Tibial nerve (tissue), 4 donors: ENCODE results near the gene TPK1. TPM values are rescaled to one million over a fixed set of nuclear protein-coding genes. Genes with fewer than 3 reads are reported as not detected.

Experiments used
- DNase-seq, 2 donors: peaks; one replicate each; pipeline ENCODE4 v3.0.0-alpha.2; 2019; ENCODE audit warnings: low spot score in 2 of 2
- H3K27ac ChIP-seq, 4 donors: fragments of 200-600 bp; sonication (generic) in 3 of 4; one replicate each; pipeline ENCODE4 v1.5.1; 2017 to 2019; ENCODE audit warnings: mild to moderate bottlenecking in 1 of 4
- H3K27me3 ChIP-seq, 2 donors: fragments of 200-600 bp; sonication (generic) in 1 of 2; one replicate each; pipeline versions ENCODE4 v1.5.1 to v1.6.0; 2017 to 2019
- H3K36me3 ChIP-seq, 3 donors: fragments of 200-600 bp; sonication (generic); one replicate each; pipeline ENCODE4 v1.5.1; 2018 to 2019
- H3K4me1 ChIP-seq, 4 donors: fragments of 200-600 bp; sonication (generic) in 3 of 4; one replicate each; pipeline ENCODE4 v1.5.1; 2017 to 2019
- H3K4me3 ChIP-seq, 4 donors: fragments of 200-600 bp; sonication (generic) in 3 of 4; one replicate each; pipeline ENCODE4 v1.5.1; 2017 to 2019; ENCODE audit warnings: mild to moderate bottlenecking in 1 of 4, moderate library complexity in 1 of 4
- H3K9me3 ChIP-seq, 4 donors: fragments of 200-600 bp; sonication (generic) in 3 of 4; one replicate each; pipeline ENCODE4 v1.5.1; 2017 to 2019
- EP300 ChIP-seq, 2 donors: sonication (generic); formaldehyde crosslinking; IDR thresholded peaks; one replicate each; pipeline ENCODE4 v1.6.1; 2017; ENCODE audit warnings: antibody characterized with exemption in 2 of 2, mild to moderate bottlenecking in 1 of 2
- POLR2A ChIP-seq, 2 donors: fragments of 450-650 bp; IDR thresholded peaks; one replicate each; pipeline ENCODE4 v1.6.1; 2017; ENCODE audit warnings: antibody characterized with exemption in 2 of 2, mild to moderate bottlenecking in 2 of 2, moderate library complexity in 2 of 2
- WGBS, 2 donors: methylation state at CpG; one replicate each; pipeline ENCODE4 v1.1.5; 2018; 5-methylcytosine and 5-hydroxymethylcytosine counted together
- total RNA-seq, 4 donors: library from RNA; depleted of rRNA; stranded (reverse); fragments of >200 nt; gene quantifications; one replicate each; pipeline ENCODE4 v1.1.0, GENCODE V29; 2016
- TF ChIP-seq, protein P1 (sequence below), 5 experiments: fragments of 200-600 bp in 3 of 5; fragments of 450-650 bp in 2 of 5; sonication (generic) in 3 of 5; IDR thresholded peaks; one replicate each; pipeline ENCODE4 v1.5.1; 2016 to 2019; ENCODE audit warnings: antibody characterized with exemption in 5 of 5, mild to moderate bottlenecking in 3 of 5, moderate library complexity in 2 of 5

Gene TPK1
- total RNA-seq, 4 donors from 2014 or later: 4.5 to 18.8 (median 8.3) TPM

- Histone ChIP-seq H3K9me3 (peaks cover 0 to 8% (median 0%) of the 10 kb centered on the region in 4 donors), H3K27me3 (no peaks in the 10 kb centered on the region), H3K27ac (no peak overlapping the region), H3K36me3 (no peaks in the 10 kb centered on the region), H3K4me3 (no peak overlapping the region), H3K4me1 (no peaks in the 10 kb centered on the region)
- no peak for DNase-seq
- TF ChIP-seq POLR2A (IDR thresholded peaks at IDR 0.05) (no peak), EP300 (IDR thresholded peaks at IDR 0.05) (no peak)
- TF ChIP-seq, protein P1, sequence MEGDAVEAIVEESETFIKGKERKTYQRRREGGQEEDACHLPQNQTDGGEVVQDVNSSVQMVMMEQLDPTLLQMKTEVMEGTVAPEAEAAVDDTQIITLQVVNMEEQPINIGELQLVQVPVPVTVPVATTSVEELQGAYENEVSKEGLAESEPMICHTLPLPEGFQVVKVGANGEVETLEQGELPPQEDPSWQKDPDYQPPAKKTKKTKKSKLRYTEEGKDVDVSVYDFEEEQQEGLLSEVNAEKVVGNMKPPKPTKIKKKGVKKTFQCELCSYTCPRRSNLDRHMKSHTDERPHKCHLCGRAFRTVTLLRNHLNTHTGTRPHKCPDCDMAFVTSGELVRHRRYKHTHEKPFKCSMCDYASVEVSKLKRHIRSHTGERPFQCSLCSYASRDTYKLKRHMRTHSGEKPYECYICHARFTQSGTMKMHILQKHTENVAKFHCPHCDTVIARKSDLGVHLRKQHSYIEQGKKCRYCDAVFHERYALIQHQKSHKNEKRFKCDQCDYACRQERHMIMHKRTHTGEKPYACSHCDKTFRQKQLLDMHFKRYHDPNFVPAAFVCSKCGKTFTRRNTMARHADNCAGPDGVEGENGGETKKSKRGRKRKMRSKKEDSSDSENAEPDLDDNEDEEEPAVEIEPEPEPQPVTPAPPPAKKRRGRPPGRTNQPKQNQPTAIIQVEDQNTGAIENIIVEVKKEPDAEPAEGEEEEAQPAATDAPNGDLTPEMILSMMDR (IDR thresholded peaks at IDR 0.05): no peak
Measured at GRCh38 chr7:144415858-144416257, 420.0 kb downstream of the TPK1 start.

- H3K27me3 ChIP-seq: no peaks in the 10 kb centered on the region
- H3K36me3 ChIP-seq: no peaks in the 10 kb centered on the region
- H3K27ac ChIP-seq: no peak overlapping the region
- TF ChIP-seq POLR2A (IDR thresholded peaks at IDR 0.05) (no peak), EP300 (IDR thresholded peaks at IDR 0.05) (no peak)
- TF ChIP-seq, protein P1 (IDR thresholded peaks at IDR 0.05): no peak
- 73% methylated on average over 3 of the region's 3 CpGs for WGBS, 2 donors
- peaks cover 0 to 8% (median 0%) of the 10 kb centered on the region in 4 donors for H3K9me3 ChIP-seq
- no peak for DNase-seq
- no peaks in the 10 kb centered on the region for H3K4me1 ChIP-seq
- H3K4me3 ChIP-seq: no peak overlapping the region
Measured at GRCh38 chr7:144414815-144415214, 421.0 kb downstream of the TPK1 start.

GRCh38 chr7:144410441-144410840, 425.4 kb downstream of the TPK1 start:
- Histone ChIP-seq H3K4me3 (no peak overlapping the region), H3K9me3 (no peaks in the 10 kb centered on the region), H3K27me3 (no peaks in the 10 kb centered on the region), H3K27ac (no peak overlapping the region), H3K4me1 (peaks cover 0 to 6% (median 0%) of the 10 kb centered on the region in 4 donors), H3K36me3 (no peaks in the 10 kb centered on the region)
- WGBS, 2 donors: 35 to 39% methylated on average over 4 of the region's 4 CpGs
- no peak for TF ChIP-seq EP300 (IDR thresholded peaks at IDR 0.05)
- TF ChIP-seq, protein P1 (IDR thresholded peaks at IDR 0.05): no peak
- TF ChIP-seq POLR2A (IDR thresholded peaks at IDR 0.05): no peak
- DNase-seq: no peak

DNA sequence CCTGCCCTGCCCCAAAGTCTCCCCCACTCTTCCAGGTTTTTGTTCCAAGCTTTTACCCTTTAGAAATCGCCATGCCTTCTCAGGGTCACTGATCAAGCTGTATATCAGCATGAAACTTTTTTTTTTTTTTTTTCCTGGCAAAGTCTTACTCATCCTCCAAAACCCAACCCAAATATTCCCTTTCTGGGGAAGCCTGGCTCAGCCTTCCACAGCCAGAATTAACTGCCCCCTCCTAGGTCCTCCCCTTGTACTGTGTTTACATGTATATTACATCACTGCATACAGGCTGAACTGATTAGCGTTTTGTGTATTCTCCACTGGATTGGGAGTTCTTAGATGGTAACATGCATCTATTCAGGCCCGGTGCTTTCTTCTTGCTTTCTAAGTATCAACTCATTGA, 427.7 kb downstream of the TPK1 start:
- peaks cover 0 to 6% (median 0%) of the 10 kb centered on the region in 4 donors for H3K4me1 ChIP-seq
- H3K9me3 ChIP-seq: no peaks in the 10 kb centered on the region
- TF ChIP-seq, protein P1 (IDR thresholded peaks at IDR 0.05): no peak
- TF ChIP-seq POLR2A (IDR thresholded peaks at IDR 0.05): no peak
- TF ChIP-seq EP300 (IDR thresholded peaks at IDR 0.05): no peak
- no peak overlapping the region for H3K27ac ChIP-seq
- no peak for DNase-seq
- 70 to 71% methylated on average over 3 of the region's 3 CpGs for WGBS, 2 donors
- H3K4me3 ChIP-seq: no peak overlapping the region
- no peaks in the 10 kb centered on the region for H3K27me3 ChIP-seq
- no peaks in the 10 kb centered on the region for H3K36me3 ChIP-seq

GRCh38 chr7:144407266-144407931, 428.5 kb downstream of the TPK1 start:
- 56 to 57% methylated on average over 12 of the region's 12 CpGs for WGBS, 2 donors

More at GRCh38 chr7:144407266-144407931, 428.5 kb downstream of the TPK1 start:
- H3K27me3 ChIP-seq: no peaks in the 10 kb centered on the region
- DNase-seq: no peak
- TF ChIP-seq EP300 (IDR thresholded peaks at IDR 0.05) (no peak), POLR2A (IDR thresholded peaks at IDR 0.05) (no peak)
- TF ChIP-seq, protein P1 (IDR thresholded peaks at IDR 0.05): no peak
- H3K4me3 ChIP-seq: no peak overlapping the region
- no peaks in the 10 kb centered on the region for H3K36me3 ChIP-seq
- H3K4me1 ChIP-seq: peaks cover 0 to 6% (median 0%) of the 10 kb centered on the region in 4 donors
- no peak overlapping the region for H3K27ac ChIP-seq
- H3K9me3 ChIP-seq: no peaks in the 10 kb centered on the region
